Adrenal gland (tissue), 12 donors: ENCODE measurements around the gene JPH3. TPM values are rescaled to one million over a fixed set of nuclear protein-coding genes. Genes with fewer than 3 reads are reported as not detected.

Source experiments
- DNase-seq, 7 donors: peaks; one replicate each; pipeline ENCODE4 v3.0.0-alpha.2; 2019 to 2020
- H3K27ac ChIP-seq, 5 donors: fragments of 200-600 bp; sonication (generic) in 4 of 5; 1 replicate in 3 of 5; 2 replicates in 2 of 5; pipeline versions ENCODE4 v1.5.1 to v1.8.0; 2016 to 2020; ENCODE audit warnings: mild to moderate bottlenecking in 1 of 5
- H3K27me3 ChIP-seq: fragments of 200-600 bp; 2 replicates; pipeline ENCODE4 v1.8.0; 2021
- H3K36me3 ChIP-seq, 2 donors: fragments of 200-600 bp; replicated peaks in 1 of 2; 1 replicate in 1 of 2; 2 replicates in 1 of 2; pipeline versions ENCODE4 v1.5.1 to v1.8.0; 2018 to 2022
- H3K4me1 ChIP-seq, 2 donors: fragments of 200-600 bp; replicated peaks in 1 of 2; 1 replicate in 1 of 2; 2 replicates in 1 of 2; pipeline versions ENCODE4 v1.5.1 to v1.8.0; 2018 to 2021
- H3K4me3 ChIP-seq, 4 donors: fragments of 200-600 bp; sonication (generic) in 3 of 4; one replicate each; pipeline ENCODE4 v1.5.1; 2016 to 2018
- H3K9me3 ChIP-seq, 3 donors: fragments of 200-600 bp; sonication (generic) in 1 of 3; replicated peaks in 1 of 3; 1 replicate in 2 of 3; 2 replicates in 1 of 3; pipeline versions ENCODE4 v1.5.1 to v1.8.0; 2016 to 2021
- POLR2A ChIP-seq, 2 donors: fragments of 450-650 bp; IDR thresholded peaks; one replicate each; pipeline ENCODE4 v1.6.1; 2017; ENCODE audit warnings: antibody characterized with exemption in 2 of 2, mild to moderate bottlenecking in 2 of 2, moderate library complexity in 1 of 2
- WGBS, 4 donors: extraction: QIAGEN DNeasy Blood & Tissue Kit in 2 of 4; methylation state at CpG; one replicate each; pipeline versions ENCODE4 v1.1.5 to v1.1.7; 2013 to 2017; 5-methylcytosine and 5-hydroxymethylcytosine counted together
- intact Hi-C, 2 donors: fragments of 100-400 bp; cut with DNase I; formaldehyde crosslinking; loops; one replicate each; pipeline versions ENCODE4 v1.14.1 to v1.15.0; 2022 to 2023
- polyA plus RNA-seq, 3 donors: library from polyadenylated mRNA; stranded (reverse); fragments of 200-250 nt in 2 of 3; fragments of 350-450 nt in 1 of 3; fragmentation: Illumina TruSeq in 1 of 3; extraction: RNeasy Lipid Tissue Mini Kit (QIAGEN cat#74804) in 1 of 3; gene quantifications; one replicate each; pipeline ENCODE4 v1.2.3, GENCODE V29; 2013 to 2014
- total RNA-seq, 9 donors: library from RNA; depleted of rRNA in 4 of 9; stranded (reverse); fragments of >200 nt in 4 of 9; fragments of 120-200 nt in 1 of 9; fragmentation: NEBNext Ultra II Directional in 1 of 9; extraction: Animal tissue kit (Norgen Biotek cat#: 25700) in 1 of 9; gene quantifications; one replicate each; pipeline versions ENCODE4 v1.1.0 to v1.2.4, GENCODE V29; 2013 to 2023
- TF ChIP-seq, protein P1 (sequence below), 6 experiments: fragments of 450-650 bp in 4 of 6; fragments of 200-600 bp in 2 of 6; sonication (generic) in 1 of 6; IDR thresholded peaks; 1 replicate in 5 of 6; 2 replicates in 1 of 6; pipeline versions ENCODE4 v1.5.1 to v1.8.0; 2016 to 2021; ENCODE audit warnings: antibody characterized with exemption in 6 of 6, mild to moderate bottlenecking in 2 of 6, moderate library complexity in 1 of 6
- donor health status: healthy with polysubstance abuse.
- donor health status: Bipolar disorder and iron deficiency.
- donor health status: DM: yes; HTN: yes; CAD: no.
- donor health status: DM: no; HTN: no; CAD: no.
- donor health status: DM: no; HTN: no; CAD: no.
- donor health status: DM: yes; HTN: yes; CAD: no.

The JPH3 gene
- total and polyA plus RNA-seq, 12 donors: 0.10 to 3.7 (median 0.71) TPM; not detected in 1

DNA sequence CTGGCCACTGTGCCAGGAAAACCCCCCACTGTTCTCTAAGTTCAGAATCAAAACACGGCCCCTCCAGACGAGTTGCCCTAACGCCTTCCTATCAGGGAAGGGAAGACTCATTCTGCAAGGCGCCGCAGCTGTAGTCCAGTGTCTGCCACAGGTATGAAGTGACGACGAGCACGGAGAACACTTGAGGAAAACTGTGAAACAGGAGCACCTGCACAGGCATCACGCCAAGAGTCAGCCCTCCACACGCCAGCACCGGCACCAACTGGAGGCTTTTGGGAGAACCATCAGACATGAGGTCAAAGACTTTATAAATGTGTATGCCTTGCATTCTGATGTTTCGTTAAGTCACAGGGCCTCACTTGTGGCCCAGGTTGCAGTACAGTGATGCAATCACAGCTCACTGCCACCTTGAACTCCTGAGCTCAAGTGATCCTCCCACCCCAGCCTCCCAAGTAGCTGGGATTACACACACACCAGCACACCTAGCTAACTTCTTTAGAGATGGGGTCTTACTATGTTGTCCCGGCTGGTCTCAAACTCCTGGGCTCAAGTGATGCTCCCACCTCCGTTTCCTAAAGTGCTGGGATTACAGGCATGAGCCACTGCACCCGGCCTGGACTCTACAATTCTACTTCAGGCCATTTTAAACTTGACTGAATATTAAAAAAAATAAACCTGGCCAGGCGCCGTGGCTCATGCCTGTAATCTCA lies 140.6 kb downstream of the JPH3 start:
- intact Hi-C loops: no loop called here
- no peak for DNase-seq
- no peak overlapping the region for H3K27ac ChIP-seq
- no peak for TF ChIP-seq POLR2A (IDR thresholded peaks at IDR 0.05)
- TF ChIP-seq, protein P1, sequence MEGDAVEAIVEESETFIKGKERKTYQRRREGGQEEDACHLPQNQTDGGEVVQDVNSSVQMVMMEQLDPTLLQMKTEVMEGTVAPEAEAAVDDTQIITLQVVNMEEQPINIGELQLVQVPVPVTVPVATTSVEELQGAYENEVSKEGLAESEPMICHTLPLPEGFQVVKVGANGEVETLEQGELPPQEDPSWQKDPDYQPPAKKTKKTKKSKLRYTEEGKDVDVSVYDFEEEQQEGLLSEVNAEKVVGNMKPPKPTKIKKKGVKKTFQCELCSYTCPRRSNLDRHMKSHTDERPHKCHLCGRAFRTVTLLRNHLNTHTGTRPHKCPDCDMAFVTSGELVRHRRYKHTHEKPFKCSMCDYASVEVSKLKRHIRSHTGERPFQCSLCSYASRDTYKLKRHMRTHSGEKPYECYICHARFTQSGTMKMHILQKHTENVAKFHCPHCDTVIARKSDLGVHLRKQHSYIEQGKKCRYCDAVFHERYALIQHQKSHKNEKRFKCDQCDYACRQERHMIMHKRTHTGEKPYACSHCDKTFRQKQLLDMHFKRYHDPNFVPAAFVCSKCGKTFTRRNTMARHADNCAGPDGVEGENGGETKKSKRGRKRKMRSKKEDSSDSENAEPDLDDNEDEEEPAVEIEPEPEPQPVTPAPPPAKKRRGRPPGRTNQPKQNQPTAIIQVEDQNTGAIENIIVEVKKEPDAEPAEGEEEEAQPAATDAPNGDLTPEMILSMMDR (IDR thresholded peaks at IDR 0.05): no peak
- H3K27me3 ChIP-seq: no peaks in the 10 kb centered on the region
- H3K4me1 ChIP-seq: no peaks in the 10 kb centered on the region
- WGBS, 4 donors: 87 to 96% (median 94%) methylated on average over 15 to 17 of the region's 17 CpGs
- H3K4me3 ChIP-seq: no peak overlapping the region
- H3K9me3 ChIP-seq: no peaks in the 10 kb centered on the region
- H3K36me3 ChIP-seq: peaks cover 0 to 32% of the 10 kb centered on the region in 2 donors

- H3K4me3 ChIP-seq: no peak overlapping the region
- no peaks in the 10 kb centered on the region for H3K4me1 ChIP-seq
- TF ChIP-seq POLR2A (IDR thresholded peaks at IDR 0.05): no peak
- TF ChIP-seq, protein P1 (IDR thresholded peaks at IDR 0.05): no peak
- H3K36me3 ChIP-seq: peaks cover 0 to 51% of the 10 kb centered on the region in 2 donors
- no peak overlapping the region for H3K27ac ChIP-seq
- H3K27me3 ChIP-seq: no peaks in the 10 kb centered on the region
- no peak for DNase-seq
- 89 to 95% (median 93%) methylated on average over 25 of the region's 25 CpGs for WGBS, 4 donors
- no peaks in the 10 kb centered on the region for H3K9me3 ChIP-seq
- intact Hi-C loops: no loop called here
Measured at GRCh38 chr16:87744750-87745514, 142.6 kb downstream of the JPH3 start.

DNA sequence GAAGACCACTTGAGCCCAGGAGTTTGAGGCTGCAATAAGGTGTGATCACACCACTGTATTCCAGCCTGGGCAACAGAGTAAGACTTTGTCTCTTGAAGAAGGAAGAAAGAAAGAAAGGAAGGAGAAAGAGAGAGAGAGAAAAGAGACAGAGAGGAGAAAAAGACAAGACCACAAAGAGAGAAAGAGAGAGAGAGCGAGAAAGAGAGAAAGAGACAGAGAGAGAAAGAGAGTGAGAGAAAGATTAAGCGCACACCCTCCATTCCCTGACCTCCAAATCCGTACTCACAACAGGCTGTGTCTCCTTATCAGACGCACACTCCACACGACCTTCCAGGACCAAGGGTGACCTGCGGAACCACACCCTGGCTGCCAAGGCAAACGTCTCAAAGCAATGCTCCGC lies 143.9 kb downstream of the JPH3 start:
- intact Hi-C loops: no loop called here
- H3K27me3 ChIP-seq: no peaks in the 10 kb centered on the region
- no peak overlapping the region for H3K27ac ChIP-seq
- no peak for DNase-seq
- H3K36me3 ChIP-seq: peaks cover 0 to 54% of the 10 kb centered on the region in 2 donors
- H3K9me3 ChIP-seq: no peaks in the 10 kb centered on the region
- no peak overlapping the region for H3K4me3 ChIP-seq
- no peaks in the 10 kb centered on the region for H3K4me1 ChIP-seq
- no peak for TF ChIP-seq POLR2A (IDR thresholded peaks at IDR 0.05)
- TF ChIP-seq, protein P1 (IDR thresholded peaks at IDR 0.05): no peak
- 80 to 84% (median 82%) methylated on average over 8 of the region's 8 CpGs for WGBS, 4 donors

Other genes with a start within 250 kb of the JPH3 start
- 100 to 1,000 TPM in 1 of 9 donors, 10 to 100 TPM in 8; 19.2 to 106 (median 76.0) TPM for gene FBXO31, start 218.7 kb upstream of the JPH3 start, total RNA-seq
- 10 to 100 TPM; 22.9 to 31.1 (median 24.9) TPM for gene FBXO31, start 218.7 kb upstream of the JPH3 start, polyA plus RNA-seq
- gene MAP1LC3B, start 210.2 kb upstream of the JPH3 start, total RNA-seq: 100 to 1,000 TPM in 1 of 9 donors, 10 to 100 TPM in 8; 45.7 to 116 (median 72.6) TPM
- gene MAP1LC3B, start 210.2 kb upstream of the JPH3 start, polyA plus RNA-seq: 100 to 1,000 TPM in 1 of 3 donors, 10 to 100 TPM in 2; 43.3 to 100 (median 50.9) TPM
- gene ZCCHC14, start 109.5 kb upstream of the JPH3 start, total RNA-seq: 10 to 100 TPM; 17.3 to 49.8 (median 34.5) TPM
- 10 to 100 TPM; 10.6 to 26.3 (median 20.2) TPM for gene ZCCHC14, start 109.5 kb upstream of the JPH3 start, polyA plus RNA-seq
- 10 to 100 TPM; 15.4 to 40.1 (median 22.2) TPM for gene KLHDC4, start 163.5 kb downstream of the JPH3 start, total RNA-seq
- 10 to 100 TPM; 15.4 to 94.0 (median 64.8) TPM for gene KLHDC4, start 163.5 kb downstream of the JPH3 start, polyA plus RNA-seq